IMR-90 (cell line): Measurements from ENCODE around the gene SSX2IP.

Experiments
- CHD1 ChIP-seq: IDR thresholded peaks from 2 replicates; pipeline ENCODE4 v1.6.1; 2012; ENCODE audit warnings: low read depth, low read length, improper control_type of control experiment
- CTCF ChIP-seq: conservative IDR thresholded peaks from 2 replicates; pipeline ENCODE4 v1.5.1; 2012; ENCODE audit warnings: mild to moderate bottlenecking, low read depth, low read length, improper control_type of control experiment
- ELK1 ChIP-seq: fragments of 150-350 bp; IDR thresholded peaks from 2 replicates; pipeline ENCODE4 v1.6.1; 2016; ENCODE audit warnings: low read depth, mild to moderate bottlenecking, low read length, moderate library complexity, borderline replicate concordance

DNA sequence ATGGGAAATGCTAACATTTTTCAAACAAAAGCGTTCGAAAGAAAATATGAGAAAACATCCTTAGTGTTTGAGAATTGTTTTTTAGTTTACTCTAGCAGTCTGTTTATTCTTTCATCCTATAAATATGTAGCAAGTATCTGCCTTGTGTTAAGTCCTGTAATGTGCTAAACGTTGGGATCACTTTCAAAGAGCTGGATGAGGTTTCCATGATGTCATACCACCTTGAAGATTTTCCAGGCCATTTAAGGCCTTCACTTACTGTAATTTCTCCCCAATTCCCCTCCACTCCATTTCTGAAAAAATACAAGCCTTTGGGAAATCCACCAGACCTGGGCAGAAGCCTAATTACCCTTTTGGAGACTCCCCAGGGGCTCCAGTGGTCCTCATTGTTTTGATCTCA, 91.8 kb downstream of the SSX2IP start:
- TF ChIP-seq CTCF (no peak), ELK1 (no peak), CHD1 (no peak)
